Left colon (tissue), 2 donors: ENCODE results near the gene PLXDC2. TPM values are rescaled to one million over a fixed set of nuclear protein-coding genes. Genes with fewer than 3 reads are reported as not detected.

Experiments
- ATAC-seq: fragments of 200-7000 bp; cut with Tn5 transposase; one replicate; pipeline ENCODE4 v1.9.1; 2020; ENCODE audit warnings: mild to moderate bottlenecking, moderate library complexity
- DNase-seq, 2 donors: peaks; one replicate each; pipeline ENCODE4 v3.0.0-alpha.2; 2020
- intact Hi-C, 2 donors: fragments of 100-400 bp; cut with DNase I in 1 of 2; cut with micrococcal nuclease in 1 of 2; formaldehyde crosslinking; loops; one replicate each; pipeline versions ENCODE4 v1.11.2 to v1.14.0; 2022; cut with DNase I, micrococcal nuclease
- total RNA-seq, 2 donors: library from RNA; stranded (reverse); fragmentation: NEBNext Ultra II Directional; extraction: Animal tissue kit (Norgen Biotek cat#: 25700); gene quantifications; one replicate each; pipeline ENCODE4 v1.2.1, GENCODE V29; 2021
- donor health status: DM: no; HTN: no; CAD: no.
- donor health status: DM: yes; HTN: yes; CAD: no.

The PLXDC2 gene
- total RNA-seq, 2 donors from 2014 or later = 28.1 to 37.3 TPM

- DNase-seq (no peak), ATAC-seq (no peak)
- intact Hi-C loops = no loop called here
Observed at GRCh38 chr10:19843487-19843886, 27.3 kb downstream of the PLXDC2 start.

GRCh38 chr10:19845503-19846368 lies 29.5 kb downstream of the PLXDC2 start:
- DNase-seq (no peak), ATAC-seq (peak; percentile 68)
- intact Hi-C loops = no loop called here

GRCh38 chr10:19847321-19847720 lies 31.1 kb downstream of the PLXDC2 start:
- ATAC-seq (no peak), DNase-seq (no peak)
- intact Hi-C loops = no loop called here

DNA sequence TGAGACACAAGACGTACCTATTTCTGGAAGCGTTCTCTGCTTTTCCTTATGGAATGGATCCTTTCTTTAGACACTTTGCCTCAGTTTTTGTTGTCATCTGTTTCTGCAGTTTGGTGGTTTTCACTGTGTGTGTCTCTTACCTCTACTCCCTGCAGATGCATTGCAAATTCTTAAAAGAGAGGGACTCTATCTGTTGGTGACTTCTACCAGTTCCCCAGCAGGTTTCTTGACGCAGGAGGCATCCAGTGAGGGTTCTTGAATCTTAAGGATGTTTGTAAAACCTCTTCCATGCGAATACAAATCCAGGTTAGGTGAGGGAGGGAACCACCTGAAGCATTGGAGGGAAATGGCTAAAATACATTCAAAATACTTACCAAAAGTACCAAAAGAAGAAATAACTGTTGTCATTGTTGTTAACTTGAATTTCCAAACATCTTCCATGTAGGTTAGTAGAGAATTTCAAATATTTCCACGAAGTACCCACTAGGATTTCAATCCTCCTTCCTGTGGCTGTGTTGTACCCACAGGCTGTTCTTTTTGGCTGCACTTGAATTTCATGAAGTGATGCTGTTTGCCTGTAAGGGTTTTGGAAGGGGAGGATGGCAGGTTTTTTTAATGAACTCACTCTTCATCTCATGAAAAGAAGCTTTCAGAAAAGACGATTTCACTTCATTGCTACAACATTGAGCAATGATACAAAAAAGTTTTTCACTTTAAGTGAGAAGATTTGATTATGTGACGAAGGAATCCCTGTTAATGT lies 32.2 kb downstream of the PLXDC2 start:
- DNase-seq = no peak
- ATAC-seq = no peak
- intact Hi-C loops = no loop called here

- DNase-seq (no peak), ATAC-seq (no peak)
- intact Hi-C loops = no loop called here
Observed at GRCh38 chr10:19853831-19854230, 37.6 kb downstream of the PLXDC2 start.

DNA sequence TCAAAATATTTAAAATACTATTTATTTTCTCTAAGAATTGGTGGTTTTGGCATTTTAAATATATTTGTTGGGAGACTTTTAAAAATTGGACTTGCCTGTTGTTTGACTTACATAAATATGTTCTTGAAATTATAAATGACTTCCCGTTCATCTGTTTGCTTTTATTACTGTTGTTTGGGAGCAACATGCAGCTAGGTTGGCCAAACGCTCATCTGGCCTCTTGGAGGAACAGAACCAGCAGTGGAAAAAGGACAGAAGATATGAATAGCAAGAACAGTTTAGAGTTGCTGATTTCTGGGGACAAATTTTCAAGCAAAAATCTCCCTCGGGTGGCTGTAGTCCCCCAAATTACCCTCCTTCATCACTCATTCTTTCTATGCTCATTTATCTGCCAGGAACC lies 41.6 kb downstream of the PLXDC2 start:
- DNase-seq (no peak), ATAC-seq (no peak)
- intact Hi-C loops = no loop called here

DNA sequence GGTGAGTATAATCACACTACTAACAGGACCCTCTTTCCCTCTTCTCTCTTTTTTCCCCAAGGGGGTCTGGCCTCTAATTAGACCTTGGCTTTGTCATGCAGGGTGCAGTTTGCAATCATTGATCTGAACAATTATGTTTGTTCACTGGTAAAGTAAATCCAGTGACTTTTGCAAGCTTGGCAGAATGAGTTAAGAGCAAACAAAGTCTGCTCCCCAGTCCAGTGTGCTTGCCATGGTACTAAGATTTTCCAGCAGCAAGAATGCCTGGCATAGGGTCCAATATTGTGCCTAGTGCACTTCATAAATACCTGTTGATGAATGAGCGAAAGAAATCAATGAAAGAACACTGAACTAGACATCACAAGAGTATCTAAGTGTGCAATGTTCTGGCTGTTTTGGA lies 43.9 kb downstream of the PLXDC2 start:
- intact Hi-C loops = no loop called here
- DNase-seq (no peak), ATAC-seq (no peak)

DNA sequence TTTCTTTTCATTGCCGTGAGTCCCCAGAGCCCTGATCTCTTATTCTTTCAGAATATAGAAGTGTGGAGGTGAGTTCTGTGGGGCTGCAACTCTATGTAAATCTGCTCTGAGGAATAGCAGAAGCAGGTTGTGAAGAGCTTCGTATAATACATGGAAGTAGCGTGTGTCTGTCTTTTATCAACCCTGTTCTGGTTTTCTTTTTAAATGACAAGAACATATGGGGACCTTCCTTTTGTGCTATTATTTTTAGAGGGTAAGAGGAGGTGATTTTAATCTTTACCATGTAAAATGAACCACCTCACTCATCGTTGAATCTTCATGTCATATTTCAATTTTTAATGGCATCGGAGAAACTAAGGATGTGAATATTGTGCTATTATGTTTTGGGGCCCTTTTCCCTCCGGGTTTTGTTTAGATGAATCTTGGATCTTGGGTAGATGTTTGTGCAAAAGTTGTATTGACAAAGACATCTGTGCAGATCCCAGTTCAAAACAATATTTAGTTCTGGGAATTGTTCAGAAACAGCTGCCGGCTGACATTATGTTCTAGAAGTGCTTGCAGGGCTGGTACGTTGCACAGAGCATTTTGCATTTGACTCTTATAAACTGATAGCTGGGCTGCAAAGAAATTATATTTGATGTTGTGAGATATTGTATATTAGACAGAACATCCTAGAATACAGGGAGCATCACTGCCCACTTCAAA lies 46.7 kb downstream of the PLXDC2 start:
- intact Hi-C loops = no loop called here
- ATAC-seq = no peak
- DNase-seq = no peak

DNA sequence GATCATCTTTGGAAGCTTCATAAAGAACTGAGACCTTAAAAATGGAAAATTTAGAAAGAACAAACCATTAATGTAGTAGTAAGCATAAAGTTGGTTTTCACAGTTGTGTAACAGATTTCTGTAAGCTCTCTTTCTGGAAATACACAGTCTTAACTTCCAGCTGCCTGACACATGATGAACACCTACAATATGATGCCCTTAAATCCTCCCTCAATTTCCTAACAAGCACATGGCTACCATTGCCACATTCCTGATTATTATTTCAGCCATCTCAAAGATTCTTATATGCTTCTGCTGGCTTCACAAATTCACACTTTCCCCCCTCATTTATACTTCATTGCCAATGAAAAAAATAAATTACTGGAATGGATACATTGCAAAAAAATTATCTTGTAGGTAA lies 49.4 kb downstream of the PLXDC2 start:
- intact Hi-C loops = no loop called here
- ATAC-seq = no peak
- DNase-seq = no peak

GRCh38 chr10:19869370-19869769 lies 53.1 kb downstream of the PLXDC2 start:
- intact Hi-C loops = no loop called here
- no peak for ATAC-seq
- no peak for DNase-seq

GRCh38 chr10:19872504-19873271 lies 56.5 kb downstream of the PLXDC2 start:
- DNase-seq (no peak), ATAC-seq (no peak)
- intact Hi-C loops = no loop called here

DNA sequence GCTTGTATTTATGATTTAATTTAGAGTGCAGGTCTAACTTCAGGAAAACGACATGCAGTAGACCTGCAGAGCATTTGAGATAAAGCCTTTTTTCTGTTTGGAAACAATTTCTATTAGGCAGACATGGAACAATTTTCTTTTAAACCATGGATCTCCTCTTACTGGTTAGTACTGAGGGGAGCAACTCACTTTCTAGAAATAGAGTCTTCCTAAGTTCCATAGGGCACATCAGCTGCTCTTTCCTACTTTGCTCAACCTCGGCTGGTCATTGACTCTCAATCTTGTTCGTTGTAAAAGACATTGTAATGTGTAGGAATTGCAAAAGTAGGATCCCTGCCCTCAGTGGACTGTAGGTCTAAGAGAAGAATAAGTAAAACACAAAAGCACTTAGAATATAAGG lies 58.0 kb downstream of the PLXDC2 start:
- intact Hi-C loops = no loop called here
- no peak for ATAC-seq
- no peak for DNase-seq

- intact Hi-C loops = no loop called here
- DNase-seq = no peak
- ATAC-seq = no peak
Observed at GRCh38 chr10:19874791-19875190, 58.6 kb downstream of the PLXDC2 start.

GRCh38 chr10:19876570-19876969 lies 60.3 kb downstream of the PLXDC2 start:
- ATAC-seq = no peak
- intact Hi-C loops = no loop called here
- no peak for DNase-seq

DNA sequence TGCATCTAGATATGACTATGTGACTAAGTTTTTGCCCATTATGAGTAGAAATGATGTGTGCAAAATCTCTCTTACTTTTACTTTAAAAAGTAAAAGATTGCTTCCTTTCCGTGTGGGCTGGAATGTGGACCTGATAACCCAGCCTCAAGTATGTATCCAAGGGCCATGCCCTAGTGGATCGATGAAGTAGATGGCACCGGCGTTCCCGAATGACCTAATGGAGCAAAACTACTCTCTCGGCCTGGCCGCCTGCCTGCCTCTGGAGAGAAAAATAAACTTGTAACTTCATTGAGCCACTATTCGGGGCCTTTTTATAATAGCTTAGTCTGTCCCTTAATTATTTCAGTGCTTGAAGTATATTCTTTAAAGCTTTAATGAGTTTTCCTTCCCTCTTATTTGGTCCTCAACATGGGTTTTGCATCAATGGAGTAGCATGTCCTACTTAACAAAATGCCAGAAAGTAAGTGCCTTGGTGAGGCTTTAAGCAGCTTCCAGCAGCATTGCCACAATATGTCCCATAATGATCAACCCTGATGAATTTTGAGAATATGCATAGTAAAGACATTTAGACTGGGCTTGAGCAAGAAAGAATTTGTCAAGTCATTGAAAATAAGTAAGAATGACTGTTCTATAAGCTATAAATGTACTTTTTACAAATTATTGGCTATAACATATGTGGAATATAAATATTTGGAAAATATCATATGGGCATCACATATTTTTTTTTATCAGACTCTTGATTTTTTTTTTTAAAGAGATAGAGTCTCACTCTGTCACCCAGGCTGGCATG lies 61.4 kb downstream of the PLXDC2 start:
- ATAC-seq = no peak
- intact Hi-C loops = no loop called here
- no peak for DNase-seq

- intact Hi-C loops = no loop called here
- no peak for ATAC-seq
Observed at GRCh38 chr10:19882621-19883020, 66.4 kb downstream of the PLXDC2 start.

DNA sequence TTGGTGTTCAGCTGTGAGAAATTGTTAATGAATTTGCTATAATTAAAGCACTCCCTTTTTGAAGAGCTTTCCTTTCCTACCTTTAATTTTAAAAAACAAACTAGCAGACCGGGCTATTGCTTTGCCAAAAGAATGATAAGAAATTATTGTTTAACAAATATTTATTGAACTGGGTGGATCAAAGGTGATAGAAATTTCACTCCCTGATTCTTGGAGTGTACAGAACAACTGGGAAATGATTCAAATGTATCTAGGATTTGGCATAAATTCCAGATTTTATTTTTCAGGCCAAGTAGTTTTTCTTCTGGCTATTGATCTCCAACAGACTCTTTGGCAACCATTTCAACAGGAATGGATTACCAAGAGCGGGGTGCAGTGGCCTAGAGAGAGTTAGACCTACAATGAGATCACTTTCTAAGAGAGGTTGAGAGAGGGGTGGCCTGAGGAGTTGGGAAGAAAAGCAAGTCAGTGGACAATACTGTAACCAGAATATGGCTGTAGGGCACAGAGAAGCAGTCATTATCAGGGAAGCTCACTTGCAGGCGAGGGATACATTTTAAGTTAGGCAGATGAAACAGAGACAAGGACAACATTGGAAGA lies 71.9 kb downstream of the PLXDC2 start:
- intact Hi-C loops = no loop called here
- no peak for DNase-seq
- peak; percentile 26 for ATAC-seq

More at GRCh38 chr10:19882621-19883020, 66.4 kb downstream of the PLXDC2 start:
- no peak for DNase-seq

GRCh38 chr10:19889256-19889655 lies 73.0 kb downstream of the PLXDC2 start:
- ATAC-seq (no peak), DNase-seq (no peak)
- intact Hi-C loops = no loop called here
